T-helper 17 cell (primary cell): ENCODE measurements around the gene GARS1. TPM values are rescaled to one million over a fixed set of nuclear protein-coding genes. Genes with fewer than 3 reads are reported as not detected.

ENCODE experiments used
- ATAC-seq: fragments of 150-1000 bp; cut with Tn5 transposase; 2 replicates; pipeline ENCODE4 v1.10.0; 2021; ENCODE audit warnings: mild to moderate bottlenecking, moderate library complexity
- DNase-seq, 3 donors: peaks; one replicate each; pipeline versions ENCODE4 v3.0.0 to v3.0.0-alpha.2; 2020 to 2021
- H3K9me3 ChIP-seq: one replicate; pipeline ENCODE4 v1.7.0; 2013; ENCODE audit warnings: low read length, mild to moderate bottlenecking; ENCODE audit not compliant: control insufficient read depth, poor library complexity, severe bottlenecking
- H3K27ac Mint-ChIP-seq: one replicate; pipeline ENCODE4 v1.8.0; 2022; ENCODE audit warnings: mild to moderate bottlenecking, moderate library complexity, mixed read lengths
- H3K27me3 Mint-ChIP-seq: one replicate; pipeline ENCODE4 v1.8.0; 2022; ENCODE audit warnings: mixed read lengths
- H3K36me3 Mint-ChIP-seq: one replicate; pipeline ENCODE4 v1.8.0; 2022; ENCODE audit warnings: low read depth, mixed read lengths
- H3K4me1 Mint-ChIP-seq: one replicate; pipeline ENCODE4 v1.8.0; 2022; ENCODE audit warnings: mild to moderate bottlenecking, mixed read lengths
- H3K4me3 Mint-ChIP-seq: one replicate; pipeline ENCODE4 v1.8.0; 2022; ENCODE audit warnings: mild to moderate bottlenecking, moderate library complexity, mixed read lengths
- total RNA-seq, 4 donors: library from RNA in 2 of 4; stranded (reverse) in 2 of 4; gene quantifications; one replicate each; pipeline ENCODE4 v1.2.3 and lab custom pipeline; 2022 to 2026

Gene GARS1
- total RNA-seq, 2 donors from 2014 or later = 84.6 to 114 TPM

GRCh38 chr7:30589111-30589510 lies 5.6 kb upstream of the GARS1 start:
- H3K4me1 Mint-ChIP-seq = peaks cover 25% of the 10 kb centered on the region
- H3K36me3 Mint-ChIP-seq = peaks cover 2% of the 10 kb centered on the region
- H3K27me3 Mint-ChIP-seq = no peaks in the 10 kb centered on the region
- no peak overlapping the region for H3K27ac Mint-ChIP-seq
- H3K4me3 Mint-ChIP-seq = no peak overlapping the region
- no peak for ATAC-seq
- H3K9me3 ChIP-seq = no peaks in the 10 kb centered on the region
- DNase-seq = no peak

- H3K4me1 Mint-ChIP-seq = peaks cover 45% of the 10 kb centered on the region
- peak overlapping the region; percentile 100 for H3K27ac Mint-ChIP-seq
Measured at GRCh38 chr7:30594048-30594539, 584 bp upstream of the GARS1 start.

GRCh38 chr7:30595436-30596013 lies 847 bp downstream of the GARS1 start:
- Mint-ChIP-seq H3K27me3 (no peaks in the 10 kb centered on the region), H3K4me3 (peak overlapping the region; percentile 100), H3K36me3 (peaks cover 6% of the 10 kb centered on the region), H3K27ac (peak overlapping the region; percentile 100), H3K4me1 (peaks cover 41% of the 10 kb centered on the region)
- DNase-seq = no peak
- no peaks in the 10 kb centered on the region for H3K9me3 ChIP-seq
- no peak for ATAC-seq

More at GRCh38 chr7:30594048-30594539, 584 bp upstream of the GARS1 start:
- ATAC-seq = peak; percentile 30
- DNase-seq = peak in 1 of 3 donors; percentile 21
- Mint-ChIP-seq H3K27me3 (no peaks in the 10 kb centered on the region), H3K36me3 (peaks cover 6% of the 10 kb centered on the region), H3K4me3 (peak overlapping the region; percentile 100)
- no peaks in the 10 kb centered on the region for H3K9me3 ChIP-seq

DNA sequence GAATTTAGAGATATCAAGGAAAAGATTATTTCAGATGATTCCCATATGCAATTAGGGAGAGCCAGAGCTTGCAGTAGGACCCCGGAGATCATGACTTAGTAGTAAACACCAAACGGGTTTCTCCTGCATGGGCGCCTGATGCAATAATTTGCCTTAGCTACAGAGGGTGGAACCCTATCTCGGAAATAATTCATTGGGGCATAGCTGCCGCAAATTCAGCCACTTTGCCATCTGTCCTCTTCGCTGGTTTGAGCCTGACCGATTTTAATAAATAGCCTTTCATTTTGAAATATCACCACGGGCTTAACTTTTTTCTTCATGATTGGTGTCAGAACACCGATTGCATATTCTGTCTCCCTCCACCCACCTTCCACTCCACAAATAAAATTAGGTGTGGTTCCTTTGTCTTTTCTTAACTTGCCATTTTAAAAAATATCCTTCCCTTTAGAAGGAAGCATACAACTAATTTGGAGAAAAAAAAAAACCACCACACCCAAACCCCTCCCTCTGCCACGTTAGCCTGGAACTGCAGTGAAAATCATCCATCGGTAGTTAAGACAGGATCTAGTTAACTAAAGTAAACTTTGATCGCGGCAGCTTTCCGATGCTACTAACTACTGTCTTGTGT lies 1.4 kb downstream of the GARS1 start:
- peak overlapping the region; percentile 100 for H3K27ac Mint-ChIP-seq
- DNase-seq (no peak), ATAC-seq (no peak)
- H3K9me3 ChIP-seq = no peaks in the 10 kb centered on the region
- H3K4me3 Mint-ChIP-seq = peak overlapping the region; percentile 100
- H3K4me1 Mint-ChIP-seq = peaks cover 40% of the 10 kb centered on the region
- no peaks in the 10 kb centered on the region for H3K27me3 Mint-ChIP-seq
- peaks cover 6% of the 10 kb centered on the region for H3K36me3 Mint-ChIP-seq

DNA sequence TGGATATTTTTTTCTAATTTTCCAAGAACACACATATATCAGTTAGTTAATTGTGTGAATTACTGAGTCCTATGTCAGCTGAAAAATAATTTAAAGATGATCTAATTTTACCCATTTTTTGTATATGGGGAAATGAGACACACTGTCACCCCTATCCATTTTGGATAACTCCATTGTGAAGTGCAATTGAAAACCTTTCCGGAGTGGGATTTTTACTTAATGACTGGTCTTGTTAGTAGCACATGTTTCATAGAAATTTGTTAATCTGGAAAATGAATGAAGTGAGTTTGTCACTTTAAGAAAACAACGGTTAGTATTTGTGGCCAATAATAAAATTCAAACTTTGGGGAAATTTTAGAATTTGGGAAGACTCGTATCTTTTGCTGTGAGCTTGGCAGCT lies 2.0 kb downstream of the GARS1 start:
- DNase-seq (no peak), ATAC-seq (no peak)
- Mint-ChIP-seq H3K36me3 (peaks cover 6% of the 10 kb centered on the region), H3K4me1 (peaks cover 34% of the 10 kb centered on the region), H3K4me3 (peak overlapping the region; percentile 100), H3K27me3 (no peaks in the 10 kb centered on the region), H3K27ac (no peak overlapping the region)
- H3K9me3 ChIP-seq = no peaks in the 10 kb centered on the region

DNA sequence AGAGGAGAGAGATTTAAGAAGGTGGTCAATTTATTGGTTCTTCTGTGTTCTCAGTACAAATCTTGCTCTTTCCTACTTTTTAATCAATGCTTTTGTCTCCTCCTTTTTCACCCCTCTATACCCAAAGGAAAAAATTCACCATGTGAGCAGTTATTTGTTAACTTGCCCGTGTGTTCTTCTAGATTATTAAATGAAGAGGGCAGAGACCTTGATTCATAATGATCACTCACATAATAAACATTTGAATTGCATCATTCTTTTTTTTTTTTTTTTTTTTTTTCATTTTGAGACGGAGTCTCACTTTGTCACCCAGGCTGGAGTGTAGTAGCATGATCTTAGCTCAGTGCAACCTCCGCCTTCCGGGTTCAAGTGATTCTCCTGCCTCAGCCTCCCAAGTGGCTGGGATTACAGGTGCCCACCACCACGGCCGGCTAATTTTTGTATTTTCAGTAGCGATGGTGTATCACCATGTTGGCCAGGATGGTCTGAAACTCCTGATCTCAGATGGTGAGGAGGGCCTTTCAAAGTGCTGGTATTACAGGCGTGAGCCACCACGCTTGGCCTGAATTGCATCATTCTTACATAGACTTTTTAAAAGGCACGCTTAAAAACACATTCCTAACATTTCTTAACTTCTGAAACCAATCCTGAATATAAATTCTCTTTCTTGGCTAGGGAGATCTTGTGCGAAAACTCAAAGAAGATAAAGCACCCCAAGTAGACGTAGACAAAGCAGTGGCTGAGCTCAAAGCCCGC lies 3.6 kb downstream of the GARS1 start:
- no peak for DNase-seq
- no peak overlapping the region for H3K27ac Mint-ChIP-seq
- H3K4me3 Mint-ChIP-seq = no peak overlapping the region
- no peaks in the 10 kb centered on the region for H3K9me3 ChIP-seq
- no peak for ATAC-seq
- H3K27me3 Mint-ChIP-seq = no peaks in the 10 kb centered on the region
- peaks cover 9% of the 10 kb centered on the region for H3K36me3 Mint-ChIP-seq
- peaks cover 30% of the 10 kb centered on the region for H3K4me1 Mint-ChIP-seq

DNA sequence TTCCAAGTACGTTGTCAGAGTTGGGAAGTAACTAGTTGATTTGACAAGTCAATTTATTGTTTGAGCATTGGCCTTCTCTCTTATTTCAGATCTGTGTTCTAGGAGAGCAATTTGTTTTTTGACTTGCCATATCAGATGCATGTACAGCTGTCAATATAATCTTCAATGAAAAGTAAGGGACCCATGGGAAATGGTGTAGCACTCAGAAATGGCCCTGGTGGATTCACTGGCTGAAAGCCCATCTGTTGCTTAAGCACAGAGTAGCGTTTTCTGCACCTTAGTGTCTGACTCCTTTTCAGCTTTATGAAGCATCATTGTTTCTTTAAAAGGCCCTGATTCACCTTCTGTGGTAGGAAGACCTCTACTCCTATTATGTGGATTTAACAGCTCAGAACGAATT lies 10.2 kb downstream of the GARS1 start:
- H3K9me3 ChIP-seq = no peaks in the 10 kb centered on the region
- ATAC-seq (no peak), DNase-seq (no peak)
- no peak overlapping the region for H3K4me3 Mint-ChIP-seq
- H3K27ac Mint-ChIP-seq = no peak overlapping the region
- H3K36me3 Mint-ChIP-seq = peaks cover 12% of the 10 kb centered on the region
- H3K27me3 Mint-ChIP-seq = no peaks in the 10 kb centered on the region
- peaks cover 18% of the 10 kb centered on the region for H3K4me1 Mint-ChIP-seq

- no peak for ATAC-seq
- H3K4me3 Mint-ChIP-seq = no peak overlapping the region
Measured at GRCh38 chr7:30605832-30606231, 11.2 kb downstream of the GARS1 start.

DNA sequence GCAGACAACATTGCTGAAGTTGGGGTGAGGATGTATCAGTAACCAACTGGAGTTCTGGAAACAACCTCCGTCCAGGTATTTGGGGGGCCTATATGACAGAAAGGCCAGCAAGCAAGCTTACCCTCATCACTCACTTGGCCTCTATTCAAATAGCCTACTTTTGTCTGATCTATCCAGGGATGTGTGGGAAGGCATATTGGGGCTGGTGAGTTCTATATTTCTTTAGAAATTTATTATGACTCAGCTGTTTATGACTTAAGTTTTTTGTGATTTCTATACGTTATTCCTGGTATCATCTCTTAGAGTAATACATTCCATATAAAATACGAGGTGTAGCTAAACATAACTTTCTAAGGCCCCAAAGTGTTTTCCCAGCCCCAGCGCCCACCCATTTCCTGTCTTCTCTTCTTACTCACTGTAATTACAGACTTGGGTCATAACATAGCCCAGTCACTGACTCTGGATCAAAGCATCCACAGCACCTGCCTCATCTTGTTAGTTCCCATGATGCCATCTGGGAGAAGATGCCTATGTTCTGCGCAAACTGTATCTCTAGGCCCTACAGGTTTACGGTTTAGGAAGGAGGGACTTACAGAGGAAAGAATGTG lies 18.1 kb downstream of the GARS1 start:
- no peak for ATAC-seq
- Mint-ChIP-seq H3K27me3 (no peaks in the 10 kb centered on the region), H3K27ac (no peak overlapping the region)

More at GRCh38 chr7:30605832-30606231, 11.2 kb downstream of the GARS1 start:
- no peak overlapping the region for H3K27ac Mint-ChIP-seq
- DNase-seq = no peak
- no peaks in the 10 kb centered on the region for H3K27me3 Mint-ChIP-seq
- peaks cover 18% of the 10 kb centered on the region for H3K4me1 Mint-ChIP-seq
- H3K36me3 Mint-ChIP-seq = peaks cover 12% of the 10 kb centered on the region
- H3K9me3 ChIP-seq = no peaks in the 10 kb centered on the region

DNA sequence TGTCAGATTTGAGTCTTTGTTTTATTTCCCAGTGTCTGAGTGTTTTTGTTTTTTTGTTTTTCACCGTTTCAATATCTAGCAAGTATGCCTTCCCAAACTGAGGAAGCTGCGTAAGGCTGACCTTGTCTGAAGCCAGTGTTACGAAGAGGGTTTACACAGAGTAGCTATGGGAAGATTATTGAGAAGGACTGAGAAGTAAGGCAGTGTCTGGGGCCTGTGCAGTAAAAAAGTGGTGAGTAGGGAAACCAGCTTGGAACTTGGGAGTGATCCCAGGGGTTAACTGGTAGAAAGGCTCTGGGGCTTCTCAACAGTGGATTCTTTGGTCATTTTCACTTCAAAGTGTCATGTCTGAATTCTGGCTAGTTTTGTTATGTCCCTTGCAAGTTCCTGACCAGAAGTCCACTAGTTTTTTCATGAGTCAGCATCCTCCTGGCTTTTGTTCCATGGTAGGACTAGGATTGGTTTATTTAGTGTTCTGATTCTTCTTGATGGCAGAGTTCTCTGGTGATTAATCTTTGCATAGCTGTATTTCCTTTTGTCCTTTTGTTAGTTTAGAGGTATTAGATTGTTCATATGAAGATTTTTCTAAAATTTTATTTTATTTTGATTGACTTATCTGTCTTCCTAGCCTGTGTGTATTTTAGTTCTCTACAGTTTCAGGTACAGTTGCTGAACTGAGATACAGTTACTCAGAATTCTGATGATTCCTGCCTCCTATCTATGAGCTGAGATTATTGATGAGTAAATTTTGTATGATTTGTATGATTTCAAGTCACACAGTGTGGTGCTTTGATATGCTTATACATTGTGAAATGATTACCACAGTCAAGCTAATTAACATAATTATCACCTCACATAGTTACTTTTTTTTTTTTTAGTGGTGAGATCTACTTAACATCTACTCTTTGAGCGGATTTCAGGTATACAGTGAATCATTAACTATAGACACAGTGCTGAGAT lies 19.0 kb downstream of the GARS1 start:
- Mint-ChIP-seq H3K36me3 (peaks cover 8% of the 10 kb centered on the region), H3K27me3 (no peaks in the 10 kb centered on the region), H3K27ac (no peak overlapping the region), H3K4me1 (peaks cover 12% of the 10 kb centered on the region), H3K4me3 (no peak overlapping the region)
- no peak for ATAC-seq
- no peaks in the 10 kb centered on the region for H3K9me3 ChIP-seq
- no peak for DNase-seq

More for the DNA sequence above, 18.1 kb downstream of the GARS1 start:
- no peaks in the 10 kb centered on the region for H3K9me3 ChIP-seq
- Mint-ChIP-seq H3K4me3 (no peak overlapping the region), H3K36me3 (peaks cover 8% of the 10 kb centered on the region), H3K4me1 (peaks cover 12% of the 10 kb centered on the region)
- no peak for DNase-seq

DNA sequence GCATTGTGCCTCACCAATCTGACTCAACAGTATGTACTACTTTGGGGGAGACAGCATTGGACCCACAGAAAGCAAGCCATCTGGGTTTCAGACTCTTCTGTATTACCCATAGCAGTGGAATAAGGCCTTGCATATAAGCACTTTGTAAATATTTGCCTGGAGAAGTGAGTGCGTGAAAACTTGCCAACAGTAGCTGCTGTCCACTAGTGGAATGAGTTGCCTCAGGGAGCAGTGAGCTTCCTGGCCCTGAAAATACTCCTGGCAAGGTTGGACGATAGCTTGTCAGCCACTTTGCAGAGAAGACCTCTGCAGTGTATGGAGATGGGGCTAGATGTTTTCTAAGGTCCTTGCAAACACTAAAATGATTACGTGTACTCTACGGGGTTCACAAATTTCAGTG lies 21.6 kb downstream of the GARS1 start:
- no peaks in the 10 kb centered on the region for H3K27me3 Mint-ChIP-seq

GRCh38 chr7:30617359-30617758 lies 22.7 kb downstream of the GARS1 start:
- Mint-ChIP-seq H3K36me3 (peaks cover 16% of the 10 kb centered on the region), H3K4me1 (peaks cover 9% of the 10 kb centered on the region), H3K4me3 (no peak overlapping the region), H3K27me3 (no peaks in the 10 kb centered on the region), H3K27ac (peak overlapping the region; percentile 60)
- ATAC-seq = no peak
- no peaks in the 10 kb centered on the region for H3K9me3 ChIP-seq
- no peak for DNase-seq

More for the DNA sequence above, 21.6 kb downstream of the GARS1 start:
- no peak for DNase-seq
- Mint-ChIP-seq H3K27ac (no peak overlapping the region), H3K4me3 (no peak overlapping the region), H3K4me1 (peaks cover 7% of the 10 kb centered on the region), H3K36me3 (peaks cover 8% of the 10 kb centered on the region)
- ATAC-seq = no peak
- no peaks in the 10 kb centered on the region for H3K9me3 ChIP-seq
